Heart right ventricle (tissue), 16 donors: ENCODE data around the gene SLC19A1. TPM values are rescaled to one million over a fixed set of nuclear protein-coding genes. Genes with fewer than 3 reads are reported as not detected.

Experiments
- ATAC-seq, 8 donors: fragments of 200-7000 bp; cut with Tn5 transposase; one replicate each; pipeline ENCODE4 v1.9.1; 2020; ENCODE audit warnings: mild to moderate bottlenecking in 8 of 8, moderate library complexity in 8 of 8, moderate number of reproducible peaks in 1 of 8
- DNase-seq, 2 donors: peaks; one replicate each; pipeline ENCODE4 v3.0.0-alpha.2; 2020
- H3K27ac ChIP-seq, 10 donors: fragments of 200-600 bp; sonication (generic) in 2 of 10; one replicate each; pipeline versions ENCODE4 v1.5.0 to v1.8.0; 2020 to 2022; ENCODE audit warnings: mild to moderate bottlenecking in 3 of 10
- H3K27me3 ChIP-seq, 7 donors: fragments of 200-600 bp; one replicate each; pipeline ENCODE4 v1.8.0; 2021 to 2022; ENCODE audit warnings: mild to moderate bottlenecking in 2 of 7
- H3K36me3 ChIP-seq, 9 donors: fragments of 200-600 bp; sonication (generic) in 1 of 9; one replicate each; pipeline versions ENCODE4 v1.5.0 to v1.8.0; 2020 to 2022; ENCODE audit warnings: mild to moderate bottlenecking in 2 of 9
- H3K4me1 ChIP-seq, 9 donors: fragments of 200-600 bp; sonication (generic) in 1 of 9; one replicate each; pipeline versions ENCODE4 v1.5.0 to v1.8.0; 2020 to 2022; ENCODE audit warnings: mild to moderate bottlenecking in 4 of 9
- H3K4me3 ChIP-seq, 10 donors: fragments of 200-600 bp; sonication (generic) in 2 of 10; one replicate each; pipeline versions ENCODE4 v1.5.0 to v1.8.0; 2020 to 2022; ENCODE audit warnings: mild to moderate bottlenecking in 7 of 10, moderate library complexity in 2 of 10
- H3K9me3 ChIP-seq, 11 donors: fragments of 200-600 bp in 10 of 11; sonication (generic) in 2 of 11; one replicate each; pipeline versions ENCODE4 v1.5.0 to v1.8.0; 2013 to 2022; ENCODE audit warnings: mild to moderate bottlenecking in 2 of 11, control low read depth in 1 of 11, moderate library complexity in 1 of 11
- WGBS, 2 donors: extraction: QIAGEN DNeasy Blood & Tissue Kit; methylation state at CpG; one replicate each; pipeline ENCODE4 v1.1.7; 2013; ENCODE audit warnings: inconsistent platforms in 1 of 2; 5-methylcytosine and 5-hydroxymethylcytosine counted together
- intact Hi-C, 10 donors: fragments of 100-400 bp; cut with DNase I; formaldehyde crosslinking; loops; one replicate each; pipeline versions ENCODE4 v1.11.1 to v1.14.2; 2022
- polyA plus RNA-seq, 2 donors: library from polyadenylated mRNA; stranded (reverse); fragments of 200-250 nt; gene quantifications; one replicate each; pipeline ENCODE4 v1.2.3, GENCODE V29; 2013
- total RNA-seq, 10 donors: library from RNA; stranded (reverse); fragmentation: NEBNext Ultra II Directional in 3 of 10; extraction: Animal tissue kit (Norgen Biotek cat#: 25700) in 3 of 10; gene quantifications; one replicate each; pipeline versions ENCODE4 v1.2.1 to v1.2.4, GENCODE V29; 2021 to 2023
- TF ChIP-seq, protein P1 (sequence below), 9 donors: fragments of 200-600 bp; sonication (generic) in 2 of 9; IDR thresholded peaks; one replicate each; pipeline versions ENCODE4 v1.5.0 to v1.8.0; 2021 to 2022; ENCODE audit warnings: antibody characterized with exemption in 9 of 9, mild to moderate bottlenecking in 5 of 9, moderate library complexity in 1 of 9
- donor health status: Arrhythmogenic right ventricular cardiomyopathy.
- donor health status: ischemic (EF 13 %, LVEDD 7.1; RV severe dilation, severe dysfunction).
- donor health status: healthy with polysubstance abuse.
- donor health status: DM: no; HTN: yes; CAD: no.
- donor health status: DM: no; HTN: no; CAD: no.
- donor health status: ischemic (EF 25% LVEDD 6.9; RV normal size, moderate dysfunction).
- donor health status: ischemic (EF 25% LVEDD 5.7; RV mildly dilated, moderate dysfunction).
- donor health status: healthy.
- donor health status: DM: yes; HTN: yes; CAD: no.
- donor health status: Ischemic cardiomyopathy.
- donor health status: ischemic (EF 35%, LVEDD 5.7; RV mildly dilated, moderate dysfunction).
- donor health status: nonischemic (EF 11% LVEDD 7.7; RV severe dilation, severe dysfunction).
- donor health status: DM: yes; HTN: yes; CAD: no.
- donor health status: PGD.
- donor health status: ischemic (EF 29% LVEDD 5.4; RV normal size, mild dysfunction).
- donor health status: nonischemic (EF 23%, LVEDD 6.1; RV moderate dilation, normal function).

The SLC19A1 gene
- total and polyA plus RNA-seq, 12 donors: 1.5 to 8.5 (median 3.8) TPM

DNA sequence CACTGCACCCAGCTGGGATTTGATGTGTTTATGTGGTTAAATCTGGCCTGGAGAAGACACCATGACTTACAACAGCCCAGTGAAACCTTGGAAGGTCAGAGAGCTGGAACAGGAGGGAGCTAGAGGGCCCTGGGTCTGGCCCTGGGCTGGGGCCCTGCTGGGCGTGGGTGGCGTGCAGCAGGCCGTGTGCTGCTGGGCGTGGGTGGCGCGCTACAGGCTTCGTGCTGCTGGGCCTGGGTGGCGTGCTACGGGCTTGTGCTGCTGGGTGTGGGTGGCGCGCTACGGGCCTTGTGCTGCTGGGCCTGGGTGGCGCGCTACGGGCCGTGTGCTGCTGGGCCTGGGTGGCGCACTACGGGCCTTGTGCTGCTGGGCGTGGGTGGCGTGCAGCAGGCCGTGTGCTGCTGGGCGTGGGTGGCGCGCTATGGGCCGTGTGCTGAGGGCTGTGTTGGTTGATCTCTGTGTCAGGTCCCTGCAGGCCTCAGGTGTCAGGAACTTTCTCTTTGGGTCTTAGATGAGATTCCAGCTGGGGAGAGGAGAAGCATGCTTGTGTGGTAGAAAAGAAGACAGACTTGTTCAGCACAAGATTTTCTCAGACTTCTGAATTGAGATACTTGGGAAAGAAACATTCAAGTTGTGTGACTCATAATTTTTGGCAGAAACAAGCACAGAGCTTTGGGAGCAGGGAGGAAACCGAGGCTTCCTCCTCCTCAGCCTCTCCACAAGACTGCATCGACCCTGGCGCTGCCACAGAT, 71.3 kb downstream of the SLC19A1 start:
- ATAC-seq (peak; percentile 49 to 74 (median 70)), DNase-seq (peak; percentile 48 to 50)
- Histone ChIP-seq H3K27me3 (no peaks in the 10 kb centered on the region), H3K9me3 (no peaks in the 10 kb centered on the region), H3K36me3 (peaks cover 0 to 54% (median 12%) of the 10 kb centered on the region in 9 donors), H3K4me3 (peak overlapping the region in 3 of 10 donors; percentile 11 to 23 (median 21)), H3K4me1 (peaks cover 14 to 51% (median 38%) of the 10 kb centered on the region in 9 donors), H3K27ac (peak overlapping the region; percentile 57 to 91 (median 82))
- intact Hi-C loops: loop anchor here in 1 of 10 donors (10.0 kb wide), 1 partner anchor 124 kb away; no protein-coding TSS in a partner anchor
- TF ChIP-seq, protein P1, sequence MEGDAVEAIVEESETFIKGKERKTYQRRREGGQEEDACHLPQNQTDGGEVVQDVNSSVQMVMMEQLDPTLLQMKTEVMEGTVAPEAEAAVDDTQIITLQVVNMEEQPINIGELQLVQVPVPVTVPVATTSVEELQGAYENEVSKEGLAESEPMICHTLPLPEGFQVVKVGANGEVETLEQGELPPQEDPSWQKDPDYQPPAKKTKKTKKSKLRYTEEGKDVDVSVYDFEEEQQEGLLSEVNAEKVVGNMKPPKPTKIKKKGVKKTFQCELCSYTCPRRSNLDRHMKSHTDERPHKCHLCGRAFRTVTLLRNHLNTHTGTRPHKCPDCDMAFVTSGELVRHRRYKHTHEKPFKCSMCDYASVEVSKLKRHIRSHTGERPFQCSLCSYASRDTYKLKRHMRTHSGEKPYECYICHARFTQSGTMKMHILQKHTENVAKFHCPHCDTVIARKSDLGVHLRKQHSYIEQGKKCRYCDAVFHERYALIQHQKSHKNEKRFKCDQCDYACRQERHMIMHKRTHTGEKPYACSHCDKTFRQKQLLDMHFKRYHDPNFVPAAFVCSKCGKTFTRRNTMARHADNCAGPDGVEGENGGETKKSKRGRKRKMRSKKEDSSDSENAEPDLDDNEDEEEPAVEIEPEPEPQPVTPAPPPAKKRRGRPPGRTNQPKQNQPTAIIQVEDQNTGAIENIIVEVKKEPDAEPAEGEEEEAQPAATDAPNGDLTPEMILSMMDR (IDR thresholded peaks at IDR 0.05): peak in 2 of 9 donors; percentile 6 to 9
- 43 to 50% methylated on average over 27 to 28 of the region's 28 CpGs for WGBS, 2 donors

DNA sequence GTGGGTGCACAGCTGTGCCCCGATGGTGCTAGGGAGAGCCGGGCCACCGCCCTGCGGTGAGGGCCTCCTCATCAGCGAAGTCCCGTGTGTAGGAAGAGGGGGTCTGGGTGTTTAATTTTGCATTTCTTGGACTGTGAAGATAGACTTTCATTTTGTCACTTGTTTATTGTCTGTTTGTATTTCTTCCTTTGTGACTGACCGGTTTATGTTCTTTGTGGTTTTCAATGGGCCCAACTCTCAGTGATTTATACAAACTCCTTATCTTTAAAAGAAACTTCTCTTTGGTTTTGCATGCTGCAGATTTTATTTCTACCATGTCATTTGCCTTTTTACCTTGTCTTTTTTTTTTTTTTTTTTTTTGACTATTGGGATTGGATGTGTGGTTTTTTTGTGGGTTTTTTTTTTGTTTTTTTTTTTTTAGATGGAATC, 72.1 kb downstream of the SLC19A1 start:
- intact Hi-C loops: loop anchor here in 1 of 10 donors (10.0 kb wide), 1 partner anchor 125 kb away; no protein-coding TSS in a partner anchor
- WGBS, 2 donors: 82 to 85% methylated on average over 7 of the region's 7 CpGs
- DNase-seq: peak in 1 of 2 donors; percentile 10

GRCh38 chr21:45469273-45470086, 72.8 kb downstream of the SLC19A1 start:
- no peak overlapping the region for H3K4me3 ChIP-seq
- intact Hi-C loops: loop anchor here in 1 of 10 donors (10.0 kb wide), 1 partner anchor 125 kb away; no protein-coding TSS in a partner anchor
- H3K36me3 ChIP-seq: peaks cover 0 to 40% (median 0%) of the 10 kb centered on the region in 9 donors
- ATAC-seq: no peak
- H3K9me3 ChIP-seq: no peaks in the 10 kb centered on the region
- TF ChIP-seq, protein P1 (IDR thresholded peaks at IDR 0.05): no peak
- WGBS, 2 donors: 81 to 84% methylated on average over 24 of the region's 24 CpGs
- peaks cover 14 to 51% (median 38%) of the 10 kb centered on the region in 9 donors for H3K4me1 ChIP-seq
- DNase-seq: peak in 1 of 2 donors; percentile 18
- peak overlapping the region in 9 of 10 donors; percentile 57 to 90 (median 82) for H3K27ac ChIP-seq
- no peaks in the 10 kb centered on the region for H3K27me3 ChIP-seq

More for the DNA sequence above, 72.1 kb downstream of the SLC19A1 start:
- H3K36me3 ChIP-seq: peaks cover 0 to 46% (median 6%) of the 10 kb centered on the region in 9 donors
- no peaks in the 10 kb centered on the region for H3K9me3 ChIP-seq
- no peaks in the 10 kb centered on the region for H3K27me3 ChIP-seq
- peaks cover 14 to 51% (median 38%) of the 10 kb centered on the region in 9 donors for H3K4me1 ChIP-seq
- TF ChIP-seq, protein P1 (IDR thresholded peaks at IDR 0.05): no peak
- peak overlapping the region; percentile 57 to 91 (median 82) for H3K27ac ChIP-seq
- no peak overlapping the region for H3K4me3 ChIP-seq
- ATAC-seq: no peak

- no peaks in the 10 kb centered on the region for H3K9me3 ChIP-seq
- 93 to 95% methylated on average over 14 of the region's 14 CpGs for WGBS, 2 donors
- H3K4me3 ChIP-seq: no peak overlapping the region
- peaks cover 0 to 37% (median 0%) of the 10 kb centered on the region in 9 donors for H3K36me3 ChIP-seq
- DNase-seq (no peak), ATAC-seq (no peak)
- peak overlapping the region in 5 of 10 donors; percentile 78 to 90 (median 86) for H3K27ac ChIP-seq
- intact Hi-C loops: no loop called here
- H3K27me3 ChIP-seq: no peaks in the 10 kb centered on the region
- TF ChIP-seq, protein P1 (IDR thresholded peaks at IDR 0.05): no peak
- H3K4me1 ChIP-seq: peaks cover 14 to 51% (median 38%) of the 10 kb centered on the region in 9 donors
Observed at GRCh38 chr21:45468971-45469272, 73.3 kb downstream of the SLC19A1 start.
